MG63 (cell line): ENCODE measurements around the gene FPGS. TPM values are rescaled to one million over a fixed set of nuclear protein-coding genes. Genes with fewer than 3 reads are reported as not detected.
A peak's percentile ranks its signal among the peaks of the same experiment; 100 is the strongest.
"Not testable (repeated sequence)": the region's sequence is repeated elsewhere in the genome, so short reads cannot be mapped to it uniquely, and the experiment has no call there.

Source experiments
- DNase-seq: peaks from one replicate; pipeline ENCODE4 v3.0.0-alpha.2; 2020
- H3K27me3 ChIP-seq: fragments of 250-450 bp; sonication (Bioruptor Pico); 2 replicates; pipeline ENCODE4 v1.5.1; 2020; ENCODE audit warnings: mild to moderate bottlenecking, moderate library complexity
- H3K36me3 ChIP-seq: fragments of 250-450 bp; sonication (Bioruptor Pico); 2 replicates; pipeline ENCODE4 v1.5.1; 2020; ENCODE audit warnings: mild to moderate bottlenecking, moderate library complexity
- H3K4me3 ChIP-seq: fragments of 250-450 bp; sonication (Bioruptor Pico); 2 replicates; pipeline ENCODE4 v1.5.1; 2020; ENCODE audit warnings: mild to moderate bottlenecking, moderate library complexity
- H3K9me3 ChIP-seq: fragments of 250-450 bp; sonication (Bioruptor Pico); 2 replicates; pipeline ENCODE4 v1.5.1; 2020; ENCODE audit warnings: mild to moderate bottlenecking, moderate library complexity
- total RNA-seq: library from RNA; depleted of rRNA; stranded (reverse); fragments of >200 nt; shearing (Covaris generic); gene quantifications from 2 replicates; pipeline ENCODE4 v1.2.3, GENCODE V29; 2014; ENCODE audit warnings: low replicate concordance

The FPGS gene
- total RNA-seq, 1 experiment from 2014 or later: 115 TPM

- H3K27me3 ChIP-seq: no peaks in the 10 kb centered on the region
- peaks cover 48% of the 10 kb centered on the region for H3K36me3 ChIP-seq
- H3K4me3 ChIP-seq: peak overlapping the region; percentile 22
- H3K9me3 ChIP-seq: no peaks in the 10 kb centered on the region
- peak; percentile 100 for DNase-seq
Measured at GRCh38 chr9:127838375-127839078, 35.8 kb downstream of the FPGS start.

GRCh38 chr9:127841087-127841835 is 38.6 kb downstream of the FPGS start:
- Histone ChIP-seq H3K4me3 (no peak overlapping the region), H3K36me3 (peaks cover 44% of the 10 kb centered on the region), H3K9me3 (no peaks in the 10 kb centered on the region), H3K27me3 (no peaks in the 10 kb centered on the region)
- DNase-seq: no peak

GRCh38 chr9:127844821-127845359 is 42.2 kb downstream of the FPGS start:
- no peak overlapping the region for H3K4me3 ChIP-seq
- H3K27me3 ChIP-seq: no peaks in the 10 kb centered on the region
- H3K36me3 ChIP-seq: peaks cover 38% of the 10 kb centered on the region
- peaks cover 6% of the 10 kb centered on the region; the same call in 1 of the 2 replicates for H3K9me3 ChIP-seq
- DNase-seq: no peak

GRCh38 chr9:127845619-127846018 is 42.9 kb downstream of the FPGS start:
- DNase-seq, H3K9me3 ChIP-seq, H3K4me3 ChIP-seq, H3K27me3 ChIP-seq: not testable (repeated sequence)
- peaks cover 39% of the 10 kb centered on the region for H3K36me3 ChIP-seq

GRCh38 chr9:127846443-127847177 is 43.9 kb downstream of the FPGS start:
- no peaks in the 10 kb centered on the region for H3K27me3 ChIP-seq
- no peak overlapping the region for H3K4me3 ChIP-seq
- peaks cover 46% of the 10 kb centered on the region for H3K36me3 ChIP-seq
- peaks cover 9% of the 10 kb centered on the region; the same call in 1 of the 2 replicates for H3K9me3 ChIP-seq
- DNase-seq: no peak

GRCh38 chr9:127847178-127847510 is 44.5 kb downstream of the FPGS start:
- no peaks in the 10 kb centered on the region for H3K27me3 ChIP-seq
- DNase-seq: peak; percentile 68
- H3K9me3 ChIP-seq: peaks cover 9% of the 10 kb centered on the region; the same call in 1 of the 2 replicates
- H3K4me3 ChIP-seq: no peak overlapping the region
- H3K36me3 ChIP-seq: peaks cover 47% of the 10 kb centered on the region

GRCh38 chr9:127847833-127848755 is 45.4 kb downstream of the FPGS start:
- Histone ChIP-seq H3K4me3 (no peak overlapping the region), H3K27me3 (no peaks in the 10 kb centered on the region), H3K36me3 (peaks cover 48% of the 10 kb centered on the region), H3K9me3 (peaks cover 9% of the 10 kb centered on the region; the same call in 1 of the 2 replicates)
- DNase-seq: no peak

GRCh38 chr9:127848756-127849504 is 46.2 kb downstream of the FPGS start:
- no peak for DNase-seq
- Histone ChIP-seq H3K27me3 (no peaks in the 10 kb centered on the region), H3K4me3 (no peak overlapping the region), H3K36me3 (peaks cover 50% of the 10 kb centered on the region), H3K9me3 (peaks cover 9% of the 10 kb centered on the region; the same call in 1 of the 2 replicates)

GRCh38 chr9:127850286-127850830 is 47.7 kb downstream of the FPGS start:
- no peak for DNase-seq
- Histone ChIP-seq H3K9me3 (peaks cover 9% of the 10 kb centered on the region; the same call in 1 of the 2 replicates), H3K36me3 (peaks cover 54% of the 10 kb centered on the region), H3K27me3 (no peaks in the 10 kb centered on the region), H3K4me3 (no peak overlapping the region)

- Histone ChIP-seq H3K27me3 (no peaks in the 10 kb centered on the region), H3K36me3 (peaks cover 54% of the 10 kb centered on the region), H3K4me3 (peak overlapping the region; percentile 75), H3K9me3 (peaks cover 9% of the 10 kb centered on the region; the same call in 1 of the 2 replicates)
- no peak for DNase-seq
Measured at GRCh38 chr9:127852829-127853228, 50.1 kb downstream of the FPGS start.

GRCh38 chr9:127853312-127854183 is 50.9 kb downstream of the FPGS start:
- H3K4me3 ChIP-seq: peak overlapping the region; percentile 75
- DNase-seq: peak; percentile 20
- no peaks in the 10 kb centered on the region for H3K27me3 ChIP-seq
- H3K9me3 ChIP-seq: peaks cover 9% of the 10 kb centered on the region; the same call in 1 of the 2 replicates
- peaks cover 51% of the 10 kb centered on the region for H3K36me3 ChIP-seq

- Histone ChIP-seq H3K36me3 (peaks cover 43% of the 10 kb centered on the region), H3K4me3 (peak within 1 kb of the TSS; percentile 75), H3K9me3 (peaks cover 6% of the 10 kb centered on the region; the same call in 1 of the 2 replicates), H3K27me3 (no peaks in the 10 kb centered on the region)
- DNase-seq: peak; percentile 89
Measured at GRCh38 chr9:127854184-127854806, 51.6 kb downstream of the FPGS start, which contains the start of gene ENG. Gene ENG (minus strand): TSS chr9:127854658. CDS start chr9:127854355, 303 bp downstream.

- no peaks in the 10 kb centered on the region for H3K27me3 ChIP-seq
- H3K36me3 ChIP-seq: peaks cover 37% of the 10 kb centered on the region
- DNase-seq: no peak
- H3K4me3 ChIP-seq: no peak overlapping the region
- H3K9me3 ChIP-seq: peaks cover 2% of the 10 kb centered on the region; the same call in 1 of the 2 replicates
Measured at GRCh38 chr9:127854960-127855359, 52.3 kb downstream of the FPGS start.

- DNase-seq: no peak
- Histone ChIP-seq H3K9me3 (0 out of 2 replicates have a peak, but pooled peaks cover 2% of the 10 kb centered on the region), H3K27me3 (no peaks in the 10 kb centered on the region), H3K36me3 (peaks cover 31% of the 10 kb centered on the region), H3K4me3 (no peak overlapping the region)
Measured at GRCh38 chr9:127855522-127855921, 52.8 kb downstream of the FPGS start.
